DND-41 (cell line): Measurements from ENCODE around the gene CFAP221.

ENCODE experiments used
- CTCF ChIP-seq: IDR thresholded peaks from 2 replicates; pipeline ENCODE4 v1.5.1; 2012; ENCODE audit warnings: borderline replicate concordance, low read length, moderate library complexity, mild to moderate bottlenecking; ENCODE audit not compliant: poor library complexity, severe bottlenecking; ENCODE audit errors: extremely low read depth
- EZH2 ChIP-seq: IDR thresholded peaks from 3 replicates; pipeline ENCODE4 v1.6.1; 2012; ENCODE audit warnings: borderline replicate concordance, low read depth, mild to moderate bottlenecking, moderate library complexity, low read length, inconsistent platforms; ENCODE audit not compliant: severe bottlenecking

- TF ChIP-seq CTCF = no peak
- no peak for TF ChIP-seq EZH2
Observed at GRCh38 chr2:119637371-119637770, 93.1 kb downstream of the CFAP221 start.
